HUES6 (cell line): Measurements from ENCODE around the gene AREG.

ENCODE experiments used
- H3K27ac ChIP-seq: 2 replicates; pipeline ENCODE4 v1.7.0; 2013; ENCODE audit warnings: low read depth, mild to moderate bottlenecking, low read length, inconsistent platforms
- H3K27me3 ChIP-seq: 2 replicates; pipeline ENCODE4 v1.6.1; 2013; ENCODE audit warnings: low read length; ENCODE audit not compliant: control insufficient read depth, insufficient read depth
- H3K36me3 ChIP-seq: 2 replicates; pipeline ENCODE4 v1.6.1; 2013; ENCODE audit warnings: low read length; ENCODE audit not compliant: control insufficient read depth, insufficient read depth
- H3K4me1 ChIP-seq: 2 replicates; pipeline ENCODE4 v1.6.1; 2013; ENCODE audit warnings: low read length; ENCODE audit not compliant: control insufficient read depth, insufficient read depth
- H3K4me3 ChIP-seq: 2 replicates; pipeline ENCODE4 v1.5.1; 2013; ENCODE audit warnings: low read depth, low read length
- H3K9ac ChIP-seq: one replicate; pipeline ENCODE4 v1.6.1; 2013; ENCODE audit warnings: mild to moderate bottlenecking, low read length
- H3K9me3 ChIP-seq: 2 replicates; pipeline ENCODE4 v1.6.1; 2013; ENCODE audit warnings: low read depth, low read length; ENCODE audit not compliant: control insufficient read depth, insufficient read depth

The AREG gene

GRCh38 chr4:74413265-74413664, 31.7 kb upstream of the AREG start:
- Histone ChIP-seq H3K4me3 (no peak overlapping the region), H3K36me3 (no peaks in the 10 kb centered on the region), H3K27ac (no peak overlapping the region), H3K27me3 (no peaks in the 10 kb centered on the region), H3K9ac (no peak overlapping the region), H3K4me1 (peaks cover 17% of the 10 kb centered on the region), H3K9me3 (no peaks in the 10 kb centered on the region)

DNA sequence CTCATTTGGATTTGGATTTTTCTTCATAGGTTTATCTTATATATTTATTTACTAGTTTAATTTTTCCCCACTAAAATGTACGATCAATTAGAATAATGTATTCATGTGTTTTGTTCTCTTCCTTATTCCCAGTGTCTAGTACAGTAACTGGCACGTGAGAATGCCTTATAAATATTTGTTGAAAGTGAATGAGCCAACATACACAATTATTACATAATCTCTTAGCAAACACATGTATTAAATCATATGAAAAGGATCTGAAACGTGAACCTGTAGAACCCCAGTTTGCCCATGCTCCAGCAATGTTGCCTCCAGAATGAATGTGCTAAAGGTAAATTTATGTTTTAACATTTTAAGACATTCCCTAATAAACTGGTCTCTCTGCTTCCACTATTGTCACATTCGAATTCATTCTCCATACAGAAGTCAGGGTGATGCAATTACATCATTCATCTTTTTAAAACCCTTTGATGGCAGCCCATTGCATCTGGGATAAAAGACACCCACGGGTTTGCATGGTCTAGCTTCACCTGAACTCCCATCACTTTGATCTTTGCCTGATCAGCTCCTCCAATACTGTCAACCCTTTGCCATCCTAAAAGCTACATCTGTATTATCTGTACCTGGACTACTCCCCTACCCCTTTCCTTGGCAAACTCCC, 30.7 kb upstream of the AREG start:
- Histone ChIP-seq H3K27me3 (no peaks in the 10 kb centered on the region), H3K9ac (no peak overlapping the region), H3K4me1 (peaks cover 17% of the 10 kb centered on the region), H3K4me3 (no peak overlapping the region), H3K27ac (no peak overlapping the region), H3K9me3 (no peaks in the 10 kb centered on the region), H3K36me3 (no peaks in the 10 kb centered on the region)

GRCh38 chr4:74415602-74416300, 29.2 kb upstream of the AREG start:
- H3K36me3 ChIP-seq: no peaks in the 10 kb centered on the region
- H3K9ac ChIP-seq: no peak overlapping the region
- no peak overlapping the region for H3K4me3 ChIP-seq
- no peaks in the 10 kb centered on the region for H3K27me3 ChIP-seq
- no peak overlapping the region for H3K27ac ChIP-seq
- peaks cover 8% of the 10 kb centered on the region; the same call in 1 of the 2 replicates for H3K4me1 ChIP-seq
- H3K9me3 ChIP-seq: peaks cover 5% of the 10 kb centered on the region; the same call in 1 of the 2 replicates

- peaks cover 5% of the 10 kb centered on the region; the same call in 1 of the 2 replicates for H3K9me3 ChIP-seq
- H3K9ac ChIP-seq: no peak overlapping the region
- peaks cover 1% of the 10 kb centered on the region for H3K4me1 ChIP-seq
- H3K36me3 ChIP-seq: no peaks in the 10 kb centered on the region
- H3K4me3 ChIP-seq: no peak overlapping the region
- H3K27ac ChIP-seq: no peak overlapping the region
- H3K27me3 ChIP-seq: no peaks in the 10 kb centered on the region
Measured at GRCh38 chr4:74418063-74418670, 26.8 kb upstream of the AREG start.

DNA sequence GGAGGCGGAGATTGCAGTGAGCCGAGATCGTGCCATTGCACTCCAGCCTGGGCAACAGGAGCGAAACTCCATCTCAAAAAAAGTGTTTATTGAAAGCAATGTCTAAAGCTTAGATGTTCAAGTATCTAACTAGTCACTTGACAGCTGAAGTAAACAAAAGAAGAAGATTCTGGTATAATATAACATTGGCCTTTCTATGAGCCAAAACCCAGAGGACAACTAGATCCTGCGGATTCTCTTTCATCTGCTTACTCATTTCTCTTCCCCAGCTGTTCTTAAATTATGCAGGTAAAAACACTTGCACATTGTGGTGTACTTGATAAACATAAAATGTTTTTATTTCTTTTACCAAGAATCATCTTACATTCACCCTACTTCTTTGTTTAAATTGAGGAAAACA, 24.1 kb upstream of the AREG start:
- H3K36me3 ChIP-seq: no peaks in the 10 kb centered on the region
- H3K9ac ChIP-seq: no peak overlapping the region
- no peak overlapping the region for H3K27ac ChIP-seq
- no peak overlapping the region for H3K4me3 ChIP-seq
- H3K4me1 ChIP-seq: peaks cover 5% of the 10 kb centered on the region
- H3K9me3 ChIP-seq: peaks cover 5% of the 10 kb centered on the region; the same call in 1 of the 2 replicates
- no peaks in the 10 kb centered on the region for H3K27me3 ChIP-seq

- Histone ChIP-seq H3K27me3 (no peaks in the 10 kb centered on the region), H3K36me3 (no peaks in the 10 kb centered on the region), H3K4me3 (no peak overlapping the region), H3K9me3 (peaks cover 5% of the 10 kb centered on the region; the same call in 1 of the 2 replicates), H3K4me1 (peaks cover 5% of the 10 kb centered on the region), H3K27ac (no peak overlapping the region), H3K9ac (no peak overlapping the region)
Measured at GRCh38 chr4:74423104-74423503, 21.8 kb upstream of the AREG start.

DNA sequence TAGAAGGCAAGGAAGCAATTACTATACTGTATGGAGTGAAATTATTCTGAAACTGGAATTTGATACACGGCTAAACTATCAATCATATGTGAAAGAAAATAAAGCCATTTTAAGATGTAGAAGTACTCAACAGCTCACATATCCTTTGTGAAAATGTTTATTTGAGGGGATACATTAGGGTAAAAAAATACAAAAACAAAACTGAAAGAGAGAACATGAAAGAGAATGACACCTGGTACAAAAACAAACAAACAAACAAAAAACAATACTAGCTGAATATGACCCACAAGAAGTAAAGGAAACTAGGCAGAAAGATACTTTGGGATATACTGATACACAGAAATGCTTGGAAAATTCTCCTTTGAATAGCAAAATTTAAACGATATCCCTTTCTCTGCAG, 20.8 kb upstream of the AREG start:
- H3K36me3 ChIP-seq: no peaks in the 10 kb centered on the region
- H3K4me1 ChIP-seq: peaks cover 5% of the 10 kb centered on the region
- H3K27me3 ChIP-seq: no peaks in the 10 kb centered on the region
- peaks cover 5% of the 10 kb centered on the region; the same call in 1 of the 2 replicates for H3K9me3 ChIP-seq
- H3K4me3 ChIP-seq: no peak overlapping the region
- H3K9ac ChIP-seq: no peak overlapping the region
- H3K27ac ChIP-seq: no peak overlapping the region

GRCh38 chr4:74426101-74426500, 18.8 kb upstream of the AREG start:
- Histone ChIP-seq H3K27me3 (no peaks in the 10 kb centered on the region), H3K4me1 (peaks cover 5% of the 10 kb centered on the region), H3K27ac (no peak overlapping the region), H3K4me3 (no peak overlapping the region), H3K9ac (no peak overlapping the region), H3K9me3 (no peaks in the 10 kb centered on the region), H3K36me3 (no peaks in the 10 kb centered on the region)

DNA sequence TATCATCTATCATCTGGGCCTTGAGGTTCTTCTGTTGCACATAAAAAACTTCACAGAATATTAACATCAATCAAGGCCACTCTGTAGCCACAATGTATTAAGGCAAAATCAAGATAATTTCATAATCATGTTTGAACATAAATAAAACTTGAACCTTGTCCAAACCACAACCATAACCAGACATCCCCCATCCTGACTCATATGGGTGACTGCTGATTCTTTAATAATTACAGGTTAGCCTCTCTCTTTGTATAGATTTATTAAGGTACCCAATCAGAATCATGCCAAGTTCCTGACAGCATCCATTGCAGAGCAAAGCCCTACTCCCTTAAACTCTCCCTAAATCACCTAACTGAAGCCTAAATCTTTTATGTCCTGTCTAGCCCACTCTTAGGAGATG, 16.7 kb upstream of the AREG start:
- Histone ChIP-seq H3K36me3 (no peaks in the 10 kb centered on the region), H3K4me1 (peaks cover 2% of the 10 kb centered on the region), H3K9me3 (no peaks in the 10 kb centered on the region), H3K9ac (no peak overlapping the region), H3K27ac (no peak overlapping the region), H3K27me3 (no peaks in the 10 kb centered on the region), H3K4me3 (no peak overlapping the region)

DNA sequence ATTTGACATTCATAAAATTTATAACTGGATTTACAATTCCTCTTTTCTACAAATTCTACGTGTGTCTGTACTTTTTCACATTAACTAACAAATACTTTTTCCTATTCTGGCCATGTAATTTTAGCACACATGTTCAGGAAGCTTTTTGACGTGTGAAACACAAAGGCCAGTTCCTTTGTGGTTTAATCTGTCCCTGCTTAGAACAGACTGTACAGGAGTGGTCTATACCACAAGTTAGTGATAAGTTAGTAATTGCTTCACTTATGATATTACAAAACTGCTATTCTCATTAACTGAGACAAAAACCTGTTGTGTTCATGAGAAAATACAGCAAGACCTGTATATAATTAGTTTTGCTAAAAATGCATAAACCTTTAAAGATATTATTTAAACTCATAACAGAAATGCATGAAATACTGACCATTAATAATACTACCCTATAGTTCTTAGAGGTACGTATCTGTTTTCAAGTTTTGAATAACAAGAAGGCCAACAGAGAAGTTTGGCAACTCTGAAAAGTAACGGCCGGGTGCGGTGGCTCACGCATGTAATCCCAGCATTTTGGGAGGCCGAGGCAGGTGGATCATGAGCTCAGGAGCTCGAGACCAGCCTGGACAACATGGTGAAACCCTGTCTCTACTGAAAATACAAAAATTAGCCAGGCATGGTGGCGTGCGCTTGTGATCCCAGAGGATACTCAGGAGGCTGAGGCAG, 13.7 kb upstream of the AREG start:
- Histone ChIP-seq H3K4me1 (no peaks in the 10 kb centered on the region), H3K27me3 (no peaks in the 10 kb centered on the region), H3K27ac (no peak overlapping the region), H3K4me3 (no peak overlapping the region), H3K9me3 (no peaks in the 10 kb centered on the region), H3K36me3 (no peaks in the 10 kb centered on the region), H3K9ac (no peak overlapping the region)

DNA sequence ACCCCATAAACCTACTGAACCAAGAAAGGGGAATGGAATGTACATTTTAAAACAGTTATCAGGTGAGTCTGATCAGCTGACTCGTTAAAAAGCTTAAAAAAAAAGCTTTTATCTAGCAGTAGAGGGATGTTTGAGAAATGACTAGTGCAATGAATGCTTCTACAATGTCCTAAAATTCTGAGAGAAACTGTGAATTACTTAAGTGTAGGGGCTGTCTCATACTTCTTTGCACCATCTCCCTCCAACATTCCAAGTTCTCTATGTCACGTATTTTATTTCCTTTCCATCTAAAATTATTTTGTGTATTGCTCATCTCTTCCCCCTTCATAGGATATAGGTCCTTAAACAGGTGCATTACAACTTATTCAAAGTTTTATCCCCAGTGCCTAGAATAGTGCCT, 11.9 kb upstream of the AREG start:
- Histone ChIP-seq H3K36me3 (no peaks in the 10 kb centered on the region), H3K27me3 (no peaks in the 10 kb centered on the region), H3K27ac (no peak overlapping the region), H3K9ac (no peak overlapping the region), H3K9me3 (no peaks in the 10 kb centered on the region), H3K4me1 (no peaks in the 10 kb centered on the region), H3K4me3 (no peak overlapping the region)
